CD4-positive, alpha-beta T cell treated with Interleukin-21 for 1 hour (primary cell): ENCODE measurements around the gene SHISA6.
"Not testable (repeated sequence)": the region's sequence is repeated elsewhere in the genome, so short reads cannot be mapped to it uniquely, and the experiment has no call there.

ENCODE experiments used
- DNase-seq: peaks from one replicate; pipeline ENCODE4 v3.0.0-alpha.2; 2020

The SHISA6 gene

GRCh38 chr17:11303773-11304394, 62.9 kb downstream of the SHISA6 start:
- DNase-seq, result no peak

DNA sequence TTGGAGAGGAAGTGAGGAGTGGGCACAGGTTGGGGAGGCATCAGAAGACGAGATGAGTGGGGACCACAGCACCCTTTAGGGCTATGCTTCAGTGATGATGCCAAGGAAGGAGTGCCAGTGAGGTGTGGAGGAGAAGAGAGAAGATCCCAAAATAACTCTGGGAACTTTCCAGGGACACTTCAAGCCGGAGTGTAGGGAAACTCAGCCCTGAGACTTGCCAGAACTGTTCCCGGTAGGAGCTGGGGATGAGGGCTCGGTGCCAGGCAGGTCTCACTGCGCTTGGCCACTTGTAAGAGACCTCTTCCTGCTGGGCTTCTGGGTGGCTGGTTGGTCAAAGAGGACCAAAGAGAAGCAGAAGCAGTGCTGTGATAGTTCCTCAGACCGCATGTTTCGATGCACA, 63.6 kb downstream of the SHISA6 start:
- no peak for DNase-seq

GRCh38 chr17:11305524-11305923, 64.5 kb downstream of the SHISA6 start:
- no peak for DNase-seq

DNA sequence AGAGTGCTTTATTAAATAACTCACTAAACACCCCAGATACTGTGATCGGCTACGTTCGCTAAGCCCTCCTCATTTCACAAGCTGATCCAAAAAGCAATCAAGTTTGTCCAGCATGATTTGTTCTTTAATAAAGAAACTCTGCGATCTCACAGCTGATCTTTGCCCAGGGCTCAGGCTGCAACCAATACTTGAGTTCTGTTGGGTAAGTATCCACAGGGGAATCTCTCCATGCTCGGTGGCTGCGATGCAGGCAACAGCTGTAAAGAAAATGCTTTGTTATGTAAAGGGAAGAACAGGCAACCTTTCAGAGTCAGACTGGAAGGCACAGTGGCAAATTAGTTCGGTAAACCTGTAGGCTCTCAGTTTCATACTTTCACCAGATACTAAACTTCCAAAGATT, 67.5 kb downstream of the SHISA6 start:
- no peak for DNase-seq

- DNase-seq, result no peak
Measured at GRCh38 chr17:11309033-11309432, 68.0 kb downstream of the SHISA6 start.

GRCh38 chr17:11309850-11310249, 68.8 kb downstream of the SHISA6 start:
- DNase-seq, result no peak

DNA sequence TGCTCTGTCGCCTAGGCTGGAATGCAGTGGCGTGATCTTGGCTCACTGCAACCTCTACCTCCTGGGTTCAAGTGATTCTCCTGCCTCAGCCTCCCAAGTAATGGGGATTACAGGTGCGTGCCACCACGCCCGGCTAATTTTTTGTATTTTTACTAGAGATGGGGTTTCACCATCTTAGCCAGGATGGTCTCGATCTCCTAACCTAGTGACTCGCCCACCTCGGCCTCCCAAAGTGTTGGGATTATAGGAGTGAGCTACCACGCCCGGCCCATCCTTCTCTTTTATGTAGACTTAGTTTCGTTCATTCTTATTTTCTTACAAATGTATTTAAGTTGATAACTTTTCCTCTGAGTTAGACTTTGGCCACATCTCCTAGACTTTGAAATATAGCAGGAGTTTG, 75.4 kb downstream of the SHISA6 start:
- DNase-seq, result not testable (repeated sequence)

GRCh38 chr17:11318207-11318606, 77.2 kb downstream of the SHISA6 start:
- DNase-seq, result no peak

- no peak for DNase-seq
Measured at GRCh38 chr17:11319894-11320293, 78.9 kb downstream of the SHISA6 start.

- DNase-seq, result no peak
Measured at GRCh38 chr17:11324021-11324420, 83.0 kb downstream of the SHISA6 start.

DNA sequence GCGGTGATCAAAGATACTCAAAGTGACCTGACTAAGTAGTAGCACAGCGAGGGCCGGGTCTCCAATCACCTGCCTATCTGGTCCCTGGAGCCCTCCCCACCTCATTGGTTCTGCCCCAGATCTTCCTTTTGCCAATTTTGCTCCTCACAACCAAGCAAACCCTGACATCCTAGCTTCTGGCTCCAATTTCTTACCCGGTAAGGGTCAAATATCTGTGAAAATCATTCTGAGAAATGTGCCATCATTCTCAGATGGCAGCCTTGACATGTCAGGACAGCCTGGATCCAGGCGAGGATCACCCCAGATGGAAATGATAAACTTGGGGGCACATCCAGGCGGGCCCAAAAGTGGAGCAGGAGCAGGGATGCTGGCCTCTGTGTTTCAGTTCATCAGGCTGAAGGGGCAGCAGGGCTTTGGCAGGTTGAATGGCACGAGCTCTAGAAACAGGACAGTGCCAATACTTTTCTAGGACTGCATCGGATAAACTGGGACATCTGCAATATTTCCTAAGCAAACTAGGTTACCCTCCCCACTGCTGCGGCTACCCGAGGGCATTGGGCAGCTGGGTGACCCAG, 83.9 kb downstream of the SHISA6 start:
- no peak for DNase-seq

- no peak for DNase-seq
Measured at GRCh38 chr17:11326492-11326891, 85.5 kb downstream of the SHISA6 start.

DNA sequence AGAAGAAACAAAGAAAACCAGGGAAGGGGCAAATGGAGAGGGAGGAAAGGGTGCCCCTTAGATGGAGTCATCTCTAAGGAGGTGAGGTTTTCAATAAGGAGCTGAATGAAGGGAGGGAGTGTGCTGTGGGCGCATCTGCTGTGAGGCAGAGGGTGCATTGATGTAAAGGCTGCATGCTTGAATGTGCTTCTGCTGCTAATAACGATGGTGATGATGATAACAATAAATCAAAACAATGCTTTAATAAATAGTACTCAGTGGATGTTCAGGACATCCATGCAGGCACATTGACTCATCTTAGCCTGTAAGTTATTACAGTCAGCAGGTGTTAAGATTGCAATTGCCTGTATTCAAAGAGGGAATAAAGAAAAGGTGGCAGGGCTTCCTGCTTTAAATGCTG, 87.8 kb downstream of the SHISA6 start:
- DNase-seq, result no peak

- DNase-seq, result no peak
Measured at GRCh38 chr17:11330006-11330405, 89.0 kb downstream of the SHISA6 start.

- DNase-seq, result no peak
Measured at GRCh38 chr17:11330826-11331225, 89.8 kb downstream of the SHISA6 start.

GRCh38 chr17:11331547-11332513, 90.8 kb downstream of the SHISA6 start:
- no peak for DNase-seq

DNA sequence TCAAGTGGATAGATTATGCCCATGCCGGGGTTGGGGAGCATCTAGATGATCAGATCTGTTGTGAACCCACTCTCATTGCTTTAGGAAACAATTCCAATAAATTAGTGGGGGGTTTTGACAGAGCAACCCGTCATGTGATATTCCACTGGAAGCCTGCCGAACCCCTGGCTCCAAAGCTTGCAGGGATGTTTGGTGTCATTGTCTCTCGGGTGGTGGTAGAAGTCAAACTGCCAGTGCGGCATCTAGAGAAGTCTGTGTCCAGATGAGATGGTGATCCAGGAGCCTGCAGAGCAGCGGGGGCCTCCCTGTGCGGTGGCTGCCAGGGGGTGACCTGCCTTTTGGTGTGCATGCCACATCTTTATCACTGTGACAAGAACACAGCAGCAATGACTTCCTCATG, 91.7 kb downstream of the SHISA6 start:
- no peak for DNase-seq

DNA sequence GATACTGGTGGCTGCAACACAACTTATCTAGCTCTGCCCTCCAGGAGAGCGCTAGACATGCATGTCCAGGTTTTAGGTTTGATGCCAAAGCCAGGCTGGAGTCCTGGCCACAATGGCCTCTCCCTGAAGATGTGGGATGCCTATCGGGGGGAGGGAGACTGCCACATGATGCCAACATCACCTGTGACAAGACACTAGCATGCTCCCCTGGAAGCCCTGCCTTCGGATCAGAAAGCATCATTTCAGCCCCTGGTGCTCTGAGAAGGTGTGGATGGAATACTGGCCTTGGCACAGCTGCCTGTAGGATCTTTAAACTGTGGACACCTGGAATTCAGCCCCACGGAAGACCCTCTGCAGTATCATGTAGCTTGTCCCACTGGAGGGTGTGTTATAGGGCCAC, 93.5 kb downstream of the SHISA6 start:
- no peak for DNase-seq

DNA sequence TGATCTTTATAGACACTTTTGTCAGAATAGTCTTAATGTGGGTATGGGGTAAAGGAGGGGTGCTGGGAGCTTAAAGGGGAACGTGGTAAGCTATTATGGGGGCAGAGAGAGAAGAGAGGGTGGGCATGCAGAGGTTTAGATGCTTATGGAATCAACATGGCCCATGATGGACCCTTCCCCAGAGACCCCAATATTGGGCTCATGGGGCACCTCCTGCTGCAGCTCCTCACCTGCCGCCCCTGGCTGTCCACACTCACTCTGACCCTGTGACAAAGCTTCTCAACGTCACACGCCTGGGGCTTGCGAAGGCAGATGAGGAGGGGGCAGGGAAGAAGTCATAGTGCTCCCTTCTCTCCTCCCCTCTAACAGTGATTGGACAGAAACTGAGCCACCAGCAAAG, 95.3 kb downstream of the SHISA6 start:
- no peak for DNase-seq

DNA sequence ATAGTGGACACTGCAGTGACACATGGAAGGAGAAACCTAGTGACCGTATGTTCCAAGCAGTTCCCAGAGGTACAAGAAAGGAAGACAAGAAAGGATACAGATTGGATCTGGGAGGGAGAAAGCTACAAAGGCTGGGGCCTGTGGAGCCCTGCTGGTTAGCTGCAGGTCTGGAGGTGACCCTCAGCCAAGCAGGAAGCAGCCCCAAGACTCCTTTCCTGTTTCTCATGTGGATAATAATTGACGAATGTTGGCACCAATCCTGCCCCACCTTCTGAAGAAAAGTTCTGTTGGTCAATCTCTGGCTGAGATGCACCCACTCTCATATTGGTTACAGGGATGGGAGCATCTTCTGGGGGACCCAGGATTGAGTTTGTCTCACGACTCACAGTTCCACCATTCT, 99.8 kb downstream of the SHISA6 start:
- no peak for DNase-seq

GRCh38 chr17:11342138-11342537, 101.1 kb downstream of the SHISA6 start:
- DNase-seq, result no peak

DNA sequence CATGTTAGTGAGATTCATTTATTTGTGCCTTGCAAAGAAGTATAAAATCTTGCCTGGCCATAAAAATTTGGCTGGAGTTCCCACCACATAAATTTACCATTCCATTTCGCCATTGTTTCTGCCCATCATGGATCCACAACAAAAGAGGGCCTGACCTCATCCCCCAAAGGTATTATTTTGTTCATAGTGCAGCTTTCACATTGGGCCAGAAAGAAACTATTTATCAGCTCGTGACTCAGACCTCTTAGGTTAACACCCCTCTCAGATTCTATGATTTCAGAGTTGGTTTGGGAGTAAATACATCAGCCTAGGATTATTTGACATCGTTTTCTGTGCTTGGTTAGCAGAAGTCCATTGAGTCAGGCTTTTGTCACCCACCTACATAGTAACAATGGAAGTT, 108.1 kb downstream of the SHISA6 start:
- DNase-seq, result no peak

DNA sequence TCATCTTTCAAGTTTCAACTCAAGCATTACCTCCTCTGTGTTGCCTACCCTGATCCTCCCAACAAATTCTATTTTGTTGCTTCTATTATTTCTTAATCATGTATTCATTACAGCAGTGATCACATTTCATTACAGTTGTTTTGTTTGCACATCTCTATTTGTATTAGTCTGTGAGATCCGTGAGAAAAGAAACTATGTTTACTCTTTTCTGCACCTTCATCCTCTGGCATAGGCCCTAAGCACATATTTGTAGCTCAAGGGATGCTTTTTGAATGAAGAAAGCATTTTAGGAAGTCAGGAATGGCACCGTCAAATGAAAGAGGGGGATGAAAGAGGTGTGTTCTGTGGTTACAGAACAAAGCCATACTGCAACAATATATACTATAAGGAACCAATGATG, 110.5 kb downstream of the SHISA6 start:
- DNase-seq, result no peak

- DNase-seq, result no peak
Measured at GRCh38 chr17:11353601-11354000, 112.6 kb downstream of the SHISA6 start.
